CD4-positive, alpha-beta T cell treated with Interleukin-12 subunit alpha and Interleukin-12 subunit beta, for 1 hour (primary cell): ENCODE measurements around the gene SLC26A8.
"Not testable (repeated sequence)": the region's sequence is repeated elsewhere in the genome, so short reads cannot be mapped to it uniquely, and the experiment has no call there.

ENCODE experiments used
- DNase-seq: peaks from one replicate; pipeline ENCODE4 v3.0.0-alpha.2; 2020

Gene SLC26A8

GRCh38 chr6:36049582-36049981, 25.1 kb upstream of the SLC26A8 start:
- DNase-seq: no peak

- DNase-seq: no peak
These were observed 18.3 kb upstream of the SLC26A8 start for GRCh38 chr6:36042618-36043260.

GRCh38 chr6:36040958-36041357, 16.5 kb upstream of the SLC26A8 start:
- DNase-seq: no peak

- no peak for DNase-seq
These were observed 14.7 kb upstream of the SLC26A8 start for GRCh38 chr6:36039112-36039511.

GRCh38 chr6:36038120-36038876, 13.9 kb upstream of the SLC26A8 start:
- DNase-seq: no peak

GRCh38 chr6:36035225-36035624, 10.8 kb upstream of the SLC26A8 start:
- no peak for DNase-seq

- DNase-seq: no peak
These were observed 10.0 kb upstream of the SLC26A8 start for GRCh38 chr6:36034441-36034840.

- DNase-seq: no peak
These were observed 9.5 kb upstream of the SLC26A8 start for GRCh38 chr6:36033935-36034334.

- DNase-seq: not testable (repeated sequence)
These were observed 8.7 kb upstream of the SLC26A8 start for GRCh38 chr6:36033144-36033543.

- no peak for DNase-seq
These were observed 7.8 kb upstream of the SLC26A8 start for GRCh38 chr6:36032261-36032660.

GRCh38 chr6:36029464-36029863, 5.0 kb upstream of the SLC26A8 start:
- no peak for DNase-seq

- peak; percentile 73 for DNase-seq
These were observed 4.5 kb upstream of the SLC26A8 start for GRCh38 chr6:36028877-36029324.

- DNase-seq: peak; percentile 43
These were observed 3.8 kb upstream of the SLC26A8 start for GRCh38 chr6:36028088-36028876.

- DNase-seq: peak; percentile 100
These were observed 3.2 kb upstream of the SLC26A8 start, which contains the start of gene MAPK14 for GRCh38 chr6:36027501-36028087. TSS of gene MAPK14 (plus strand) at chr6:36027808. CDS start at chr6:36028158, 350 bp downstream.

- DNase-seq: no peak
These were observed 1.5 kb upstream of the SLC26A8 start for GRCh38 chr6:36025932-36026327.

GRCh38 chr6:36025260-36025931, 955 bp upstream of the SLC26A8 start:
- no peak for DNase-seq

- DNase-seq: no peak
These were observed 4.3 kb downstream of the SLC26A8 start for GRCh38 chr6:36020154-36020553.

GRCh38 chr6:36019167-36019566, 5.3 kb downstream of the SLC26A8 start:
- no peak for DNase-seq

GRCh38 chr6:36018339-36018738, 6.1 kb downstream of the SLC26A8 start:
- DNase-seq: no peak

- no peak for DNase-seq
These were observed 8.8 kb downstream of the SLC26A8 start for GRCh38 chr6:36015666-36016065.

GRCh38 chr6:36000451-36000850, 24.0 kb downstream of the SLC26A8 start:
- no peak for DNase-seq

GRCh38 chr6:35993150-35993549, 31.3 kb downstream of the SLC26A8 start:
- no peak for DNase-seq

GRCh38 chr6:35988047-35988446, 36.4 kb downstream of the SLC26A8 start:
- DNase-seq: not testable (repeated sequence)
